LHCN-M2 (cell line): ENCODE data around the gene PPM1E. TPM values are rescaled to one million over a fixed set of nuclear protein-coding genes. Genes with fewer than 3 reads are reported as not detected.
A peak's percentile ranks its signal among the peaks of the same experiment; 100 is the strongest.
"Not testable (repeated sequence)": the region's sequence is repeated elsewhere in the genome, so short reads cannot be mapped to it uniquely, and the experiment has no call there.

Experiments
- DNase-seq: peaks from one replicate; pipeline ENCODE4 v3.0.0-alpha.2; 2012; ENCODE audit warnings: low read depth
- polyA plus RNA-seq: library from polyadenylated mRNA; unstranded; fragments of >200 nt; gene quantifications from one replicate; pipeline ENCODE4 v1.2.1, GENCODE V29; 2012; ENCODE audit warnings: missing spikeins
- total RNA-seq: library from RNA; depleted of rRNA; stranded (reverse); fragments of >200 nt; gene quantifications from 2 replicates; pipeline ENCODE4 v1.2.3, GENCODE V29; 2014; rRNA removed

Gene PPM1E
- under 0.01 and 0.11 TPM in 2 replicates for total RNA-seq
- 0.02 TPM for polyA plus RNA-seq

- DNase-seq: peak; percentile 18
Measured at GRCh38 chr17:58755577-58756245, at the start of gene PPM1E. TSS of gene PPM1E (plus strand) at chr17:58755854.

GRCh38 chr17:58706351-58707140 lies 49.1 kb upstream of the PPM1E start:
- DNase-seq: no peak

- peak; percentile 54 for DNase-seq
Measured at GRCh38 chr17:58710948-58711552, 44.6 kb upstream of the PPM1E start.

- no peak for DNase-seq
Measured at GRCh38 chr17:58722274-58722673, 33.4 kb upstream of the PPM1E start.

GRCh38 chr17:58722696-58723095 lies 33.0 kb upstream of the PPM1E start:
- DNase-seq: no peak

DNA sequence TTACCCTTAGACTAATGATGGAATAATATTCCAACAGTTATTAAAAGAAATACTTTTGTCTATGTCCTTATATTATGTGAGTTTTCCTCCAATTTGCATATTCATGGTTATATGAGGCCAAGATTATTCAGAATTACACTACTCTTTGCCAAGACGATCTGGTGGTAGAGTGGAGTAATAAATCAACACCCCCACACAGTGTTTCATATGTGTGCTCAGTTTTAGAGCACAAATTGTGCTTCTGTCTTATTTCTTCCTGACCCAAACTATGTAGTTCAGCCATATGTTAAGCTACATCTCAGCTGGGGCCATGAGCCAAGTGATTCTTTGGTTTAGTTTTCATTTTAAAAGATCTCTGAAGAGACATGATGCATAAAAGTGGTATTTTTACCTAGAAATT lies 26.9 kb upstream of the PPM1E start:
- DNase-seq: no peak

- no peak for DNase-seq
Measured at GRCh38 chr17:58730937-58731336, 24.7 kb upstream of the PPM1E start.

DNA sequence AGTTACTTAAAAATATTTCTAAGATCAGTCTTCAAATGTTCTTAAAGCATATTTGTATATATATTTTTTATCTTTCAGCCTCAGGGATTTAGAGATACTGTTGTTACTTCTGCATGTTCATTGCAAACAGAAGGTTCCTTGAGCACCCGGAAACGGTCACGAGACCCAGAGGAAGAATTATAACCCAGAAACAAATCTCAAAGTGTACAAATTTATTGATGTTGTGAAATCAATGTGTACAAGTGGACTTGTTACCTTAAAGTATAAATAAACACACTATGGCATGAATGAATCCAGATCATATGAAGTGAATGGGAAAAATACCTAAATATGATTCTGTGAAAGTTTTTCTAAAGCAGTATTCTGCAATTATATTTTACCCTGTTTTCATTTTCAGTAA lies 21.6 kb upstream of the PPM1E start:
- no peak for DNase-seq

GRCh38 chr17:58734811-58735210 lies 20.8 kb upstream of the PPM1E start:
- no peak for DNase-seq

DNA sequence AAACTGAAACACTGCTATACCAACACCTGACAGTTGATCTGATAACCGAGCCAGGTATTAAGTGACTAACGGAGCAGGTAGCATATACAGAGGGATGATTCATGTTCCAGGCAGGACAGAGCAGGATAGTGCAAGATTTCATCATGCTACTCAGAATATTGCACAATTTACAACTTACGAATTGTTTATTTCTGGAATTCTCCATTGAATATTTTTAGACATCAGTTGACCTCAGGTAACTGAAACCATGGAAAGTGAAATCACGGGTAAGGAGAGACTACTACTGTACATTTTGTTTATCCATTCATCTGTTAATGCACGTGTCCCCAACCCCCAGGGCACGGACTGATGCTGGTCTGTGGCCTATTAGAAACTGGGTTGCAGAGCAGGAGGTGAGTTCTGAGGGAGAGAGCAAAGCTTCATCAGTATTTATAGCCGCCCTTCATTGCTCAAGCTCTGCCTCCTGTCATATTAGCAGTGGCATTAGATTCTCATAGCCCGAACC lies 14.5 kb upstream of the PPM1E start:
- DNase-seq: no peak

- DNase-seq: no peak
Measured at GRCh38 chr17:58747674-58748073, 8.0 kb upstream of the PPM1E start.

DNA sequence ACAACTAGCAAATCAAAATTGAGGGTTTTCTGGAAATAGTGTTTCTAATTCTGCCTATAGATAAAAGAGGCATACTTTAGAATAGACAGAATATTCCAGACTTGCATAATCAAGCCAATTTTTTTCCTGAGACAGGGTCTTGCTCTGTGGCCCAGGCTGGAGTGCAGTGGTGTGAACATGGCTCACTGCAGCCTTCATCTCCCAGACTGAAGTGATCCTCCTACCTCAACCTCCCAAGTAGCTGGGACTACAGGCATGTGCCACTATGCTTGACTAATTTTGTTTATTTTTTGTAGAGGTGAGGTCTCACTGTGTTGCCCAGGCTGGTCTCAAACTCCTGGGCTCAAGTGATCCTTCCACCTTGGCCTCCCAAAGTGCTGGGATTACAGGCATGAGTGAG lies 6.0 kb upstream of the PPM1E start:
- DNase-seq: not testable (repeated sequence)

- no peak for DNase-seq
Measured at GRCh38 chr17:58753026-58753425, 2.6 kb upstream of the PPM1E start.

- DNase-seq: no peak
Measured at GRCh38 chr17:58755269-58755576, 431 bp upstream of the PPM1E start.

- DNase-seq: no peak
Measured at GRCh38 chr17:58756246-58757161, 850 bp downstream of the PPM1E start.

DNA sequence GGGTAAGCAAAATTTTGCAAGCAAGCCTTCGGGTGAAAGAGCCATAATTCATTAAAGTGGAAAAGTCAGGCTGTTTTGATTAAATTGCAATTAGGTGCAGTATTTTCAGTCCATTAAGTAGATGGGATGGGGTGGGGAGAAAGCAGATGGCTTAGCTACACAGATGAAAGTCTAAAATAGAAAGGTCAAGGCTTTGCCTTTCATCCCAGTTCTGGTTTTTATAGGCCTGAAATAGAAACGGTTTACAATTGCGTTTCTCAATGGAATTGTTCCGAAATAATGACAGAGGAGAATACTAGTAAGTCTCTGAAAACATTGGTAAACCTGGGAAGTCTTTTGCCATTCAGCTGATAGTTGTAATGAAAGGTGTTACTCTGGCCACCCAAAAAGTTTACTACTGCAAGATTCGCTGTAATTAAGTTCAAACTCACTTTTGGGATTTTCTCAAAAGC lies 1.5 kb downstream of the PPM1E start:
- DNase-seq: no peak

DNA sequence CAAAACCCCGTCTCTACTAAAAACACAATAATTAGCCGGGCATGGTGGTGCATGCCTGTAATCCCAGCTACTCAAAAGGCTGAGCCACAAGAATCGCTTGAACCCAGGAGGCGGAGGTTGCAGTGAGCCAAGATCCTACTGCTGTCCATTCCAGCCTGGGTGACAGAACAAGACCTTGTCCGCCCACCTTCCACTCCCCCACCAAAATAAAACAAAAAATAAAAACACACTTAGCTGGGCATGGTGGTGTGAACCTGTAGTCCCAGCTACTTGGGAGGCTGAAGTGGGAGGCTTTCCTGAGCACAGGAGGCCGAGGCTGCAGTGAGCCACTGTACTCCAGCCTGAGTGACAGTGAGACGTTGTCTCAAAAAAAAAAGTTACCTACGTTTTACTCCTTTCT lies 3.2 kb downstream of the PPM1E start:
- no peak for DNase-seq

DNA sequence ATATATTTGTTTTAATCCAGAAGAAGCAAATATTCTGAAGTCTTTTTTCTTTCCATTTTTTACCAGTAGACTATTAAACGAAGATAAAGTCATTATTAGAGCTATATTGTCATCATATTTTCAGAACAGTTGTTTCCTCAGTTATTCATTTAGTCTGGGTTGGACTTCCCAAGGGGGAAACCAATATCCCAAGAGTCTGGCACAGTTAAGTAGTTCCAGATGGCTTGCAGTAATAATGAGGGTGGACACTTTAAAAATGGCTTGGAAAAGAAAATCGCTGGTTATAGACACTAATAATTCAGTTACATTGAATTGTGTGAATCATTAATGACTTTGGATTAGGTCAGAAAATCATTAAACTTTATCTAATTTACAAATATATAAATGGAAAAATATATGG lies 3.9 kb downstream of the PPM1E start:
- no peak for DNase-seq

- DNase-seq: no peak
Measured at GRCh38 chr17:58760248-58760647, 4.6 kb downstream of the PPM1E start.

DNA sequence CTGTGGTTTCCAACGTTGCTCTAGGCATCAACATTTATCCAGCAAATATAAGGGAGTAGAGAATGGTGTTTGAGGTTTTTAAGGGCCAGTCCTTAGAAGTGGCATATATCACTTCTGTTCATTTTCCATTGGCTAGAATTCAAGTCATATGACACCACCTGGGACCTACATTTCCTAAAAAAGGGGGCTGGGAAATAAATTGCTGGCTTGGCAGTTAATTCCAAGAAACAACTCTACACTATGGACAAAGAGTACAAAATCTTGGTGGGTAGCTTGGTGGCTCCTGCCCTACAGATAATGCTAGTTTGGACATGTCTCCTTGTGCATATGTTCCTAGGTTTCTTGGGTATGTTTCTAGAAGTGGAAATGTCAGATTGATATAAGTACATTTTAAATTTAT lies 7.6 kb downstream of the PPM1E start:
- no peak for DNase-seq

DNA sequence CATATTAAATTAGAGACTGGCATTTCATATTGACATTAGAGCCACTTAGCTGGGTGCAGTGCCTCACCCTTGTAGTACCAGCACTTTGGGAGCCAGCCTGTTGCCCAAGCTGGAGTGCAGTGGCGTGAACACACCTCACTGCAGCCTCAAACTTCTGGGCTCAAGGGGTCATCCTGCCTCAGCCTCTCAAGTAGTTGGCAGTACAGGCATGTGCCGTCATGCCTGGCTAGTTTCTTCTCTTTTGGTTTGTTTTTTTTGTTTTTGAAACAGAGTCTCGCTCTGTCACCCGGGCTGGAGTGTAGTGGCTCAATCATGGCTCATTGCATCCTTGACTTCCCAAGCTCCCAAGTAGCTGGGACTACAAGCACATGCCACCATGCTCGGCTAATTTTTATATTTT lies 8.7 kb downstream of the PPM1E start:
- DNase-seq: no peak

GRCh38 chr17:58778482-58778881 lies 22.8 kb downstream of the PPM1E start:
- not testable (repeated sequence) for DNase-seq
